SK-N-SH treated with all-trans-retinoic acid at 6 μM for 48 hours (cell line): ENCODE results near the gene LRRC25.

Source experiments
- ATAC-seq: fragments of 200-7000 bp; cut with Tn5 transposase; 3 replicates; pipeline ENCODE4 v1.9.1; 2020; ENCODE audit warnings: mild to moderate bottlenecking, moderate library complexity
- ARNTL ChIP-seq: fragments of 450-650 bp; formaldehyde crosslinking; IDR thresholded peaks from 2 replicates; pipeline ENCODE4 v1.5.0; 2020; ENCODE audit warnings: low read depth, mild to moderate bottlenecking, moderate library complexity, borderline replicate concordance
- BACH2 ChIP-seq: fragments of 250-450 bp; sonication (Bioruptor Pico); IDR thresholded peaks from 2 replicates; pipeline ENCODE4 v1.9.0; 2021; ENCODE audit warnings: mild to moderate bottlenecking, borderline replicate concordance
- CSDC2 ChIP-seq: fragments of 250-450 bp; sonication (Bioruptor Pico); IDR thresholded peaks from 2 replicates; pipeline ENCODE4 v1.5.0; 2020; ENCODE audit warnings: mild to moderate bottlenecking, moderate library complexity
- ESRRG ChIP-seq: fragments of 250-450 bp; sonication (Bioruptor Pico); IDR thresholded peaks from 2 replicates; pipeline ENCODE4 v1.6.1; 2021; ENCODE audit warnings: mild to moderate bottlenecking
- GLIS3 ChIP-seq: fragments of 250-450 bp; sonication (Bioruptor Pico); IDR thresholded peaks from 2 replicates; pipeline ENCODE4 v1.5.0; 2020; ENCODE audit warnings: mild to moderate bottlenecking, moderate library complexity
- ISL1 ChIP-seq: fragments of 250-450 bp; sonication (Bioruptor Pico); IDR thresholded peaks from 2 replicates; pipeline ENCODE4 v2.1.2; 2022; ENCODE audit warnings: mild to moderate bottlenecking, moderate library complexity
- OSR1 ChIP-seq: fragments of 250-450 bp; sonication (Bioruptor Pico); IDR thresholded peaks from 2 replicates; pipeline ENCODE4 v1.8.0; 2022; ENCODE audit warnings: moderate library complexity, mild to moderate bottlenecking, inconsistent platforms
- POU6F1 ChIP-seq: fragments of 250-450 bp; sonication (Bioruptor Pico); IDR thresholded peaks from 2 replicates; pipeline ENCODE4 v1.8.0; 2021; ENCODE audit warnings: low read depth, mild to moderate bottlenecking, moderate library complexity, borderline replicate concordance
- PPARA ChIP-seq: fragments of 250-450 bp; sonication (Bioruptor Pico); IDR thresholded peaks from 2 replicates; pipeline ENCODE4 v1.5.0; 2020; ENCODE audit warnings: mild to moderate bottlenecking, borderline replicate concordance
- RARB ChIP-seq: fragments of 250-450 bp; sonication (Bioruptor Pico); IDR thresholded peaks from 2 replicates; pipeline ENCODE4 v1.8.0; 2021; ENCODE audit warnings: mild to moderate bottlenecking, moderate library complexity
- SNAI2 ChIP-seq: fragments of 250-450 bp; sonication (Bioruptor Pico); IDR thresholded peaks from 2 replicates; pipeline ENCODE4 v1.5.0; 2020; ENCODE audit warnings: mild to moderate bottlenecking, moderate library complexity
- TCF4 ChIP-seq: fragments of 250-450 bp; sonication (Bioruptor Pico); IDR thresholded peaks from 2 replicates; pipeline ENCODE4 v1.8.0; 2021; ENCODE audit warnings: mild to moderate bottlenecking, moderate library complexity, borderline replicate concordance
- TOX ChIP-seq: fragments of 250-450 bp; sonication (Bioruptor Pico); IDR thresholded peaks from 2 replicates; pipeline ENCODE4 v1.8.0; 2021; ENCODE audit warnings: mild to moderate bottlenecking, moderate library complexity, borderline replicate concordance
- TSHZ2 ChIP-seq: fragments of 250-450 bp; sonication (Bioruptor Pico); IDR thresholded peaks from 2 replicates; pipeline ENCODE4 v1.5.0; 2020; ENCODE audit warnings: mild to moderate bottlenecking, moderate library complexity
- ZFP3 ChIP-seq: fragments of 250-450 bp; sonication (Bioruptor Pico); IDR thresholded peaks from 2 replicates; pipeline ENCODE4 v1.5.0; 2020; ENCODE audit warnings: mild to moderate bottlenecking, moderate library complexity
- ZFP30 ChIP-seq: fragments of 450-650 bp; formaldehyde crosslinking; IDR thresholded peaks from 2 replicates; pipeline ENCODE4 v1.5.0; 2022; ENCODE audit warnings: mild to moderate bottlenecking, moderate library complexity
- ZNF565 ChIP-seq: fragments of 450-650 bp; formaldehyde crosslinking; conservative IDR thresholded peaks from 2 replicates; pipeline ENCODE4 v1.5.0; 2020; ENCODE audit warnings: low read depth, mild to moderate bottlenecking, moderate library complexity
- ZNF70 ChIP-seq: fragments of 450-650 bp; formaldehyde crosslinking; IDR thresholded peaks from 2 replicates; pipeline ENCODE4 v1.5.0; 2020; ENCODE audit warnings: mild to moderate bottlenecking, moderate library complexity
- TF ChIP-seq, protein P1 (sequence below): fragments of 250-450 bp; sonication (Bioruptor Pico); IDR thresholded peaks from 2 replicates; pipeline ENCODE4 v1.5.1; 2021; ENCODE audit warnings: mild to moderate bottlenecking, moderate library complexity
- TF ChIP-seq, protein P2 (sequence below): fragments of 250-450 bp; sonication (Bioruptor Pico); IDR thresholded peaks from 2 replicates; pipeline ENCODE4 v1.5.1; 2020; ENCODE audit warnings: low read depth, mild to moderate bottlenecking, moderate library complexity
- TF ChIP-seq, protein P3 (sequence below): fragments of 250-450 bp; sonication (Bioruptor Pico); IDR thresholded peaks from 2 replicates; pipeline ENCODE4 v1.8.0; 2020; ENCODE audit warnings: mild to moderate bottlenecking, moderate library complexity, borderline replicate concordance

Gene LRRC25

GRCh38 chr19:18444513-18444912, 47.1 kb upstream of the LRRC25 start:
- TF ChIP-seq ISL1 (CRISPR knock-in tag) = no peak
- TF ChIP-seq, protein P1, sequence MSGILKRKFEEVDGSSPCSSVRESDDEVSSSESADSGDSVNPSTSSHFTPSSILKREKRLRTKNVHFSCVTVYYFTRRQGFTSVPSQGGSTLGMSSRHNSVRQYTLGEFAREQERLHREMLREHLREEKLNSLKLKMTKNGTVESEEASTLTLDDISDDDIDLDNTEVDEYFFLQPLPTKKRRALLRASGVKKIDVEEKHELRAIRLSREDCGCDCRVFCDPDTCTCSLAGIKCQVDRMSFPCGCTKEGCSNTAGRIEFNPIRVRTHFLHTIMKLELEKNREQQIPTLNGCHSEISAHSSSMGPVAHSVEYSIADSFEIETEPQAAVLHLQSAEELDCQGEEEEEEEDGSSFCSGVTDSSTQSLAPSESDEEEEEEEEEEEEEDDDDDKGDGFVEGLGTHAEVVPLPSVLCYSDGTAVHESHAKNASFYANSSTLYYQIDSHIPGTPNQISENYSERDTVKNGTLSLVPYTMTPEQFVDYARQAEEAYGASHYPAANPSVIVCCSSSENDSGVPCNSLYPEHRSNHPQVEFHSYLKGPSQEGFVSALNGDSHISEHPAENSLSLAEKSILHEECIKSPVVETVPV (CRISPR knock-in tag) = no peak
- TF ChIP-seq ZFP3 (CRISPR knock-in tag) = no peak
- TF ChIP-seq ZFP30 (CRISPR knock-in tag) = no peak
- no peak for TF ChIP-seq OSR1
- TF ChIP-seq ZNF70 (CRISPR knock-in tag) = no peak
- TF ChIP-seq, protein P2, sequence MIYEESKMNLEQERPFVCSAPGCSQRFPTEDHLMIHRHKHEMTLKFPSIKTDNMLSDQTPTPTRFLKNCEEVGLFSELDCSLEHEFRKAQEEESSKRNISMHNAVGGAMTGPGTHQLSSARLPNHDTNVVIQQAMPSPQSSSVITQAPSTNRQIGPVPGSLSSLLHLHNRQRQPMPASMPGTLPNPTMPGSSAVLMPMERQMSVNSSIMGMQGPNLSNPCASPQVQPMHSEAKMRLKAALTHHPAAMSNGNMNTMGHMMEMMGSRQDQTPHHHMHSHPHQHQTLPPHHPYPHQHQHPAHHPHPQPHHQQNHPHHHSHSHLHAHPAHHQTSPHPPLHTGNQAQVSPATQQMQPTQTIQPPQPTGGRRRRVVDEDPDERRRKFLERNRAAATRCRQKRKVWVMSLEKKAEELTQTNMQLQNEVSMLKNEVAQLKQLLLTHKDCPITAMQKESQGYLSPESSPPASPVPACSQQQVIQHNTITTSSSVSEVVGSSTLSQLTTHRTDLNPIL = no peak
- TF ChIP-seq TOX (CRISPR knock-in tag) = no peak
- TF ChIP-seq ARNTL (CRISPR knock-in tag) = no peak
- no peak for TF ChIP-seq SNAI2
- ATAC-seq = no peak

DNA sequence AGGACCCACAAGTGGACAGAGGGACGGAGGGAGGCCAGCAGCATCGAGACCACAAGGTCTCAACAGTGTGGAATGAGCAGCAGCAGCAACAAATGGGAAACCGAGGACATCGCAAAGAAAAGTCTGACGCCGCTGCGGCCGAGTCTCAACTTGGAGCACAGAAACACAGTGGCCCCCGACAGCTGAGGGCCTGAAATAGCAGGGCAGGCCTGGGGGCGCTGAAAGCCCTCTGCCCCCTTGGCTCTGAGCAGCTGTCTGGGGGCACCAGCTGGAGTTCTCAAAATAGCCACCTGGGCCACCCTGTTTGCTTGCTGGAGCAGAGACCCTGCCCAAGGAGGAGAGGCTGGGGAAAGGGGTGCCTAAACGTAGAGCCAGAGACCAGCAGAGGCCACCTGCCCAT, 46.4 kb upstream of the LRRC25 start:
- no peak for ATAC-seq
- no peak for TF ChIP-seq RARB
- no peak for TF ChIP-seq TSHZ2 (CRISPR knock-in tag)
- no peak for TF ChIP-seq OSR1
- no peak for TF ChIP-seq ZFP3 (CRISPR knock-in tag)
- TF ChIP-seq, protein P1 (CRISPR knock-in tag) = no peak
- TF ChIP-seq, protein P3, sequence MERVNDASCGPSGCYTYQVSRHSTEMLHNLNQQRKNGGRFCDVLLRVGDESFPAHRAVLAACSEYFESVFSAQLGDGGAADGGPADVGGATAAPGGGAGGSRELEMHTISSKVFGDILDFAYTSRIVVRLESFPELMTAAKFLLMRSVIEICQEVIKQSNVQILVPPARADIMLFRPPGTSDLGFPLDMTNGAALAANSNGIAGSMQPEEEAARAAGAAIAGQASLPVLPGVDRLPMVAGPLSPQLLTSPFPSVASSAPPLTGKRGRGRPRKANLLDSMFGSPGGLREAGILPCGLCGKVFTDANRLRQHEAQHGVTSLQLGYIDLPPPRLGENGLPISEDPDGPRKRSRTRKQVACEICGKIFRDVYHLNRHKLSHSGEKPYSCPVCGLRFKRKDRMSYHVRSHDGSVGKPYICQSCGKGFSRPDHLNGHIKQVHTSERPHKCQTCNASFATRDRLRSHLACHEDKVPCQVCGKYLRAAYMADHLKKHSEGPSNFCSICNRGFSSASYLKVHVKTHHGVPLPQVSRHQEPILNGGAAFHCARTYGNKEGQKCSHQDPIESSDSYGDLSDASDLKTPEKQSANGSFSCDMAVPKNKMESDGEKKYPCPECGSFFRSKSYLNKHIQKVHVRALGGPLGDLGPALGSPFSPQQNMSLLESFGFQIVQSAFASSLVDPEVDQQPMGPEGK (CRISPR knock-in tag) = no peak
- TF ChIP-seq, protein P2 = no peak
- no peak for TF ChIP-seq ZFP30 (CRISPR knock-in tag)
- TF ChIP-seq ZNF565 = no peak
- no peak for TF ChIP-seq TOX (CRISPR knock-in tag)
- no peak for TF ChIP-seq PPARA

DNA sequence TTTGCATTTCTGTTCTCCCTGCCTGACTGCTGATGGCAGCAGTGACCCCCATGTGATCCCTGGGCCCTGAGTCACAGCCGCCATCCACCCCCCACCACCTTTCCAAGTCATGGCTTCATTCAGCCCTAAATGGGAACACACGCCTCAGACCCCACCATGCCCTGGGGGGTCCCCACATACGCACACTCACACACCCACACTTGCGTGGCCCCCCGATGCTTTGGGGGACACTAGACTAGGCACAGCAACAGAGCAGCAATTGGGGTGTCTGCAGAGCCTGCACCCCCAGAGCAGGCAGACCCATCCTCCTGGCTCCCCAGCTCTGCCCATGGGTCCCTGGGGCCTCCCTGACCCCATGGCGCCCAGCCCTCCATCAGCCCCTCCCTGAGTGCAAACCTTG, 46.0 kb upstream of the LRRC25 start:
- TF ChIP-seq ZFP3 (CRISPR knock-in tag) = no peak
- no peak for TF ChIP-seq PPARA
- no peak for TF ChIP-seq ESRRG (CRISPR knock-in tag)
- TF ChIP-seq OSR1 = no peak
- no peak for TF ChIP-seq ISL1 (CRISPR knock-in tag)
- ATAC-seq = no peak

- no peak for ATAC-seq
- TF ChIP-seq ZNF70 (CRISPR knock-in tag) (no peak), TCF4 (CRISPR knock-in tag) (no peak), BACH2 (CRISPR knock-in tag) (no peak), GLIS3 (CRISPR knock-in tag) (no peak), SNAI2 (no peak), OSR1 (no peak), CSDC2 (CRISPR knock-in tag) (no peak), POU6F1 (CRISPR knock-in tag) (no peak), PPARA (no peak), ZFP3 (CRISPR knock-in tag) (no peak), ESRRG (CRISPR knock-in tag) (no peak)
- TF ChIP-seq, protein P1 (CRISPR knock-in tag) = no peak
These were observed 45.5 kb upstream of the LRRC25 start for GRCh38 chr19:18442941-18443340.
